NCI-H526 treated with DMSO at 0.1 percent for 48 hours (cell line): ENCODE results near the gene SLC47A1.
"Not testable (repeated sequence)": the region's sequence is repeated elsewhere in the genome, so short reads cannot be mapped to it uniquely, and the experiment has no call there.

Experiments
- DNase-seq: peaks from one replicate; lab custom pipeline; 2025; lab: John Stamatoyannopoulos, UW

Gene SLC47A1

GRCh38 chr17:19533718-19534561 lies at the start of gene SLC47A1:
SLC47A1 (plus strand) TSS chr17:19533854; CDS start chr17:19533940, 86 bp downstream.
- no peak for DNase-seq

- DNase-seq: no peak
Measured at GRCh38 chr17:19485800-19486340, 47.8 kb upstream of the SLC47A1 start.

DNA sequence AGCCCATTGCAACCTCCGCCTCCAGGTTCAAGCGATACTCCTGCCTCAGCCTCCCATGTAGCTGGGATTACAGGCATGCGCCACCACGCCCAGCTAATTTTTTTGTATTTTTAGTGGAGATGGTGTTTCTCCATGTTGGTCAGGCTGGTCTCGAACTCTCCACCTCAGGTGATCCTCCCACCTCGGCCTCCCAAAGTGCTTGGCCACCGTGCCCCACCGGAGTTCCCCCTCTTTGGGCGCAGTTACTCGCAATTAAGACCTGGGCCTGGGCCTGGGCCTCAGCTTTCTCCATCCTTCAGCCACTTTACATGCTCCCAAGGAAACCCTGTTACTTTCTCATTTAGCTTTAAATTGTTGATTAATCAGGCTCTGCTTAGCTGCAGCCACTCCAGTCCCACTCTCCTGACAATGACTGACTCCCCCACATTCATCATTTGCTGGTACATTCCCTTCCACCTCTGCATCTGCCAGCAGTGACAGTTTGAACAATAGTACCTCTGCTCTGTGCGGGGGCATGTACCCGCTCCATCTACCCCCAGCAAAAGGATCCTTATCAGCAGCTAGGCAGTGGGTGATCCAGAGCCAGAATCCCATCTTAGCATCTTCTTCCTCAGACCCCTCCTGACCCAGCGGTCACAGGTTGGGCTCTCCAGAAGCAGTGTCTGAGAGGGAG lies 47.2 kb upstream of the SLC47A1 start:
- no peak for DNase-seq

- DNase-seq: no peak
Measured at GRCh38 chr17:19487024-19487600, 46.5 kb upstream of the SLC47A1 start.

- DNase-seq: no peak
Measured at GRCh38 chr17:19492141-19492540, 41.5 kb upstream of the SLC47A1 start.

GRCh38 chr17:19494961-19495806 lies 38.5 kb upstream of the SLC47A1 start:
- no peak for DNase-seq

DNA sequence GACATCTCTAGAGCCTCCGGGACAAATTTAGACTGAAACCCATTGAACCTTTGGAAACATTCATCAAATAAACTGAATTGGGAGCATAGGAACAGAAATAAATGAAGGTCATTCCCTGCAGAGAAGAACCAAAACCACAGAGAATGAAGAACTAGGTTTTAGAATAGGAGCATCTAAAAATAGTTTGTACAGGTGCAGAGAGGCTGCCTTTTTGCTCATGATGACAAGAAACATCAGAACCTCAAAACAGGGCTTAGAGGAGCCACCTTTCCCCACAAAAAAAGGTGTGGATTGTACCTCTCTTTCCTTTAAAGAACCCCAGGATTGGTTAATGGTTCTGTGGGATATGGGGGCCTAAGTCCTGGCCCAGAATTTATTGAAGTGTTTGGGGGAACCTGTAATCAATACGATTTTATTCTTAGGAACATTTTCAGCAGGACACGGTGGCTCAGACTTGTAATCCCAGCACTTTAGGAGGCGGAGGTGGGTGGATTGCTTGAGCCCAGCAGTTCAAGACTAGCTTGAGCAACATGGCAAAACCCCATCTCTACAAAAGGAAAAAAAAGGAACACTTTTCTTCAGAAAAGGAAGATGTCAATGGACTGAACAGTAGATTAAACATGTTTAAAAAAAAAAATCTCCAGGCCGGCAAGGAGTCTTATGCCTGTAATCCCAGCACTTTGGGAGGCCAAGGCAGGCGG lies 37.7 kb upstream of the SLC47A1 start:
- no peak for DNase-seq

- DNase-seq: no peak
Measured at GRCh38 chr17:19497624-19498023, 36.0 kb upstream of the SLC47A1 start.

GRCh38 chr17:19501219-19501618 lies 32.4 kb upstream of the SLC47A1 start:
- DNase-seq: no peak

GRCh38 chr17:19502517-19502916 lies 31.1 kb upstream of the SLC47A1 start:
- no peak for DNase-seq

DNA sequence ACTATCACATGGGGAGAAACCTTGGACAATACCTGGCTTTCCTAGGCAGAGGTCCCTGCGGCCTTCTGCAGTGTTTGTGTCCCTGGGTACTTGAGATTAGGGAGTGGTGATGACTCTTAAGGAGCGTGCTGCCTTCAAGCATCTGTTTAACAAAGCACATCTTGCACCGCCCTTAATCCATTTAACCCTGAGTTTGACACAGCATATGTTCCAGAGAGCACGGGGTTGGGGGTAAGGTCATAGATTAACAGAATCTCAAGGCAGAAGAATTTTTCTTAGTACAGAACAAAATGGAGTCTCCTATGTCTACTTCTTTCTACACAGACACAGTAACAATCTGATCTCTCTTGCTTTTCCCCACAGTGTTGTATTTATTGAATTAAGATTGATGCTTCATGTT lies 28.1 kb upstream of the SLC47A1 start:
- DNase-seq: not testable (repeated sequence)

GRCh38 chr17:19507775-19508576 lies 25.7 kb upstream of the SLC47A1 start:
- DNase-seq: peak; percentile 55

DNA sequence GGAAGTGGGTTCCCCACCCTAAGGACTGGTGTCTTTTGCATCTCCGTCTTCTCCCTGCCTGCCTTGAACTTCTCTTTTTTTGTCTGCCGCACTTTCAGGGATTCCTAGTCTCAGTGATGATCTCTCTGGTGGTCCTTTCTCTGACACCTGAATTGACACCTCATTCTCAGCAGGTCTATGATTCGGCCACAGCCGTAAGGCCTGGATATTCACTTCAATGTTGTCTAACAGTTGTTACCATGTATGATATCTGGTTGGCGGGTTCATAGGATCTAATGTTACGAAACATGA lies 25.1 kb upstream of the SLC47A1 start:
- no peak for DNase-seq

DNA sequence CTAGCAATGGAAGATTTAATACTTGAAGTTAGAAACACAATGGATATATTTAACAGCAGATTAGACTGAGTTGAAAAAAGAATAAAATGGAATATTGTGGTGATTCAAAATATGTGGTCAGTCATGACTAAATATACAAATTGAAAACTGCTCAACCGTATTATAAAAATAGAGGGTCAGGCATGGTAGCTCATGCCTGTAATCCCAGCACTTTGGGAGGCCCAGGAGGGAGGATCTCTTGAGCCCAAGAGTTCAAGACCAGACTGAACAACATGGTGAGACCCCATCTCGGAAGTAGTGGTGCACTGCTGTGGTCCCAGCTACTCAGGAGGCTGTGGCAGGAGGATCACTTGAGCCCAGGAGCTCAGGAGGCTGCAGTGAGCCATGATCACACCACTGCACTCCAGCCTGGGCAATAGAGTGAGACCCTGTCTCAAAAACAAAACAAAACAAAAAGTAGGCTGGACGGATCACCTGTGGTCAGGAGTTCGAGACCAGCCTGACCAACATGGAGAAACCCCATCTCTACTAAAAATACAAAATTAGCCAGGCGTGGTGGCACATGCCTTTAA lies 24.3 kb upstream of the SLC47A1 start:
- DNase-seq: not testable (repeated sequence)

DNA sequence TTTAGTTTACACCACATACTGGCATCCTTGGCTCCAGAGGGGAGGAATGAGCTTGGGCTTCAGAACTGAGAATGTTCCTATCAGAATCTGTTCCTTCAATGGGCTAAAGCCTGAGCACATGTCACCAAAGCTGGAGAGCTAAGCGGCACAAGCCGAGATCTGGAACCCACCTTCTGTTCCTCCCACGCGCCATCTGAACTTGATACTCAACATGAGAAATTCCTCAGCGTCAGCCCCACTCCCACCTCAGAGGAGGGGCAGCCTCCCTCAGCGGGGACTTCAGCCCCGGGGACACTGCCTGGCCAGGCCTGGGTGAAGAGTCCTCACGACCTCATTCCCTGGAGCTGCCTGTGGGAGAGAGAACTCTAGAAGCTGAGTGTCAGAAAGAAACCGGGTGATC lies 22.8 kb upstream of the SLC47A1 start:
- no peak for DNase-seq

DNA sequence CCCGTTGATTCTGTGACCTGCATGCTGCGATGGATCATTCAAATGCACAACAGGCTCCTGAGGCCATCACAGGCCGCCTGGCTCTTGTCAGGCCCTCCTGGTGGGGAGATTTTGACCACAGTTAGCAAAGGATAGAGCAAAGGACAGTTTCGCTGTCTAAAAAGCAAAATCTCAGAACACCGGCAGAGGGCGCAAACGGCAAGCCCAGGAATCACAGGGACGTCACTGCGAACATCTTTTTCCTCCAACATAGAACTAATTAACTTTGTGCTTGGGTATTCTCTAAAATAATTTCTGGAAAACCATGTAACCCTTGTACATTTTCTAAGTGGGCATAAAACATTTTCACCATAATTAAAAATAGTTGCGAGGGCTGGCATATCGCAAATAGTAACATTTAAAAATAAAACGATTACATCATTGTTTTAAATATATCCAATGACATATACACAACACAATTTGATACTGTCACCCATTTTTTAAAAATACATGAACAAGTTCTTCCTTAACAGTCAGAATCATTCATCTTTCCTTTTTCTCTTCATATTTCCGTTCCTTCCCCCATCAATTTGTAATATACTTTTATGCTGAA lies 19.7 kb upstream of the SLC47A1 start:
- peak; percentile 23 for DNase-seq

DNA sequence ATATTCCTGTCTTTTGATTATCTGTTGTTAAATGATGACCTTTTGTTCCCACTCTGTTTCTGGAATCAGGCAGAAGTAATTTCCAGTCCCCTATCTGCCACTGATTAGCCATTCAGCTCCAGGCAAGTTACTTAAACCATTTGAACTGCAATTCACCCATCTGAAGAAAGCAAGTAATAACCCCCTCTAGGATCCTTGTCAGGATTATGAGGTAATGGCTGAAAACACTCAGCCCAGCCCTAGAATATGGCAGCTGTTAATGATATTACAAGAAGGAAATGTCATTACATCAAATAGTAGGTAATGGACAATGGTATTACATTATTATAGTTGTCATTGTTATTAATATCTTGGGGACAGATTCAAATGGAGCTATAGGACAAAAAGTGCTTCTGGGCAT lies 16.0 kb upstream of the SLC47A1 start:
- DNase-seq: no peak

DNA sequence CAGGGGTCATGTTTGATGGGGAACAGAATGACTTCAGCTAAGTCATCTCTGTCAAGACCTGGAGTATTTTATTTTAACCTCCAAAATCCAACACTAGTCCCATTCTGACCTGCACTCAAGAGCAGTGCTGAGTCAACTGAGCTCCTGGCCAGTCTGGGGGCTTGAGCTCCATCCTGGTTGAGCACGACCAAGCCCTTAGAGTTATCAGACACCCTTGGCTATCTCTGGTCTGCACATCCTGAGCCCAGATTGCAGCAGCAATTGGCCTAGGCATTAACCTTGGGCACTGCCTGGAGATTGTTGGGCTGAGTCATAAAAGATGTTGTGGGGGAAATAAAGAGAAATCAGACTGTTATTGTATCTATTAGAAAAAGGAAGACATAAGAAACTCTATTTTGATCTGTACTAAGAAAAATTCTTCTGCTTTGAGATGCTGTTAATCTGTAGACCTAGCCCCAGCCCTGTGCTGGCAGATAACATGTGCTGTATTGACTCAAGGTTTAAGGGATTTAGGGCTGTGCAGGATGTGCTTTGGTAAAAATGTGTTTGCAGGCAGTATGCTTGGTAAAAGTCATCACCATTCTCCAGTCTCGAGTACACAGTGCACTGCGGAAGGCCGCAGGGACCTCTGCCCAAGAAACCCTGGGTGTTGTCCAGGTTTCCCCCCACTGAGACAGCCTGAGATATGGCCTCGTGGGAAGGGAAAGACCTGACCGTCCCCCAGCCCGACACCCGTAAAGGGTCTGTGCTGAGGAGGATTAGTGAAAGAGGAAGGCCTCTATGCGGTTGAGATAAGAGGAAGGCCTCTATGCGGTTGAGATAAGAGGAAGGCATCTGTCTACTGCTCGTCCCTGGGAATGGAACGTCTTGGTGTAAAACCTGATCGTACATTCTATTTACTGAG lies 14.0 kb upstream of the SLC47A1 start:
- DNase-seq: not testable (repeated sequence)

DNA sequence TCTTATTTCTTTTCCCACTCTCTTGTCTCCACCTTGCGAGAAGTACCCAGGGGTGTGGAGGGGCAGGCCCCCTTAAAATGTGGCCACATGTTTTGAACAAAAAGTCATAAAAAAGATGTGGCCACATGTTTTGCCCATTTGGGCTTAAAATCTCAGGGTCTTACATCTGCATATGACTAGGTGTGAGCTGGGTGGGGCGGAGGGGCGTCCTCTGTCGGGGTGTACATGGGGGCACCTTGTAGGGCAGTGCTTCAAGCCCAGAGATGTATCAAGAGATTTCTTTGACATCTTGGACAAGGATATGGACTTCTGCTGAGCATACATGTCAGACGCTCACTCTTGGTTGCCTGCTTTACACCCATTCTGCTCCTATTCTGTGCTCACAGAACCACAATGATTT lies 13.0 kb upstream of the SLC47A1 start:
- no peak for DNase-seq
